ENCODE data around the gene WTIP.
"Not testable (repeated sequence)": the region's sequence is repeated elsewhere in the genome, so short reads cannot be mapped to it uniquely, and the experiment has no call there.

The WTIP gene

DNA sequence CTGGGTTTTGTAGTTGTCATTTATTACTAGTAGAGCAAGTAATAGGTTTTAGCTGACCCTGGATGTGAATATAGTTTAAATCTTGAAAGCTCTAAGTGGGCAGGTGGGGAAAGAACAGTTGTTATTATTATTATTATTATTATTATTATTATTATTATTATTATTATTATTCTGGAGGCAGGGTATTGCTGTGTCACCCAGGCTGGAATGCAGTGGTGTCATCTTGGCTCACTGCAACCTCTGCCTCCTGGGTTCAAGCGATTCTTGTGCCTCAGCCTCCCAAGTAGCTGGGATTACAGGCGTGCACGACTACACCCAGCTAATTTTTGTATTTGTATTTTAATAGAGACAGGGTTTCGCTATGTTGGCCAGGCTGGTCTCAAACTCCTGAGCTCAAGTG, 3.1 kb upstream of the WTIP start:
- not testable (repeated sequence) for DNase-seq (ENCODE audit: low read depth in 2 of 2)

DNA sequence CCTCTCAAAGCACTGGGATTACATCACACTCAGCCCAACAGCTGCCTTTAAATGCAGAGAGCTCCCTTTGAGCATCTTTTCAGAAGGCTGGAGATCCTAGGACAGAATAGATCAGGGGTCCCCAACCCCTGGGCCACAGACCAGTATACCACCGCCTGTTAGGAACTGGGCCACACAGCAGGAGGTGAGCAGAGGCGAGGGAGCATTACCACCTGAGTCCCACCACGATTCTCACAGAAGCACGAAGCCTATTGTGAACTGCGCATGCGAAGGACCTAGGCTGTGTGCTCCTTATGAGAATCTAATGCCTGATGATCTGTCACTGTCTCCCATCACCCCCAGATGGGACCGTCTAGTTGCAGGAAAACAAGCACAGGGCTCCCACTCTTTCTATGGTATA, 2.2 kb upstream of the WTIP start:
- DNase-seq (ENCODE audit: low read depth in 2 of 2), result no peak

DNA sequence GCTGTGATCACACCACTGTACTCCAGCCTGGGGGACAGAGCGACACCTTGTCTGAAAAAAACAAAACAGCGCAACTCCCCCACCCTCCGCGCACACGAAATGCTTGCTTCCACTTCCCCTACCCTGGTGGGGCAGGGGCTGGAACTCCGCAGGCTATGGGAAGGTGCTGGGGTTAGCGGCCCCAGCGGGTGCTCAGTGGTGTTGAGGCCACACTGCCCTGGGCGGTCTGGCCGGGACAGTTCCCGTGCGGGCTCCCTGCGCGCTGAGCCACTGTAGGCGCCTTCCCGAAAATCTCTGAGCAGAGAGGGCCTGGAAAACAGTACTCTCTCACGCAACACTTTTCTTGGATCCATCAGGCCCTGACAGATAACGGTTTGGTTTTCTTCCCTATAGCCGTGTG, 1.1 kb upstream of the WTIP start:
- DNase-seq (ENCODE audit: low read depth in 2 of 2), result no peak

DNA sequence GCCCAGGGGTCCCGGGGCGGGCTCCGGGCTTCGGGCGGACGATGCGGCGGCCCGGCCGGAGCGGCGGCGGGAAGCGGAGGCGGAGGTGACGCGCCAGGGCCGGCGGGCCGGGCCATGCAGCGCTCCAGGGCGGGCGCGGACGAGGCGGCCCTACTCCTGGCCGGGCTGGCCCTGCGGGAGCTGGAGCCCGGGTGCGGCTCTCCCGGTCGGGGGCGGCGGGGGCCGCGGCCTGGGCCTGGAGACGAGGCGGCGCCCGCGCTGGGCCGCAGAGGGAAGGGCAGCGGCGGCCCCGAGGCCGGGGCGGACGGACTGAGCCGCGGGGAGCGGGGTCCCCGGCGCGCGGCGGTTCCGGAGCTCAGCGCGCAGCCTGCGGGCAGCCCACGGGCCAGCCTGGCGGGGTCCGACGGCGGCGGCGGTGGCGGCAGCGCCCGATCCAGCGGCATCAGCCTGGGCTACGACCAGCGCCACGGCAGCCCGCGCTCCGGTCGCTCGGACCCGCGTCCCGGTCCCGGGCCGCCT, 362 bp downstream of the WTIP start:
- DNase-seq (ENCODE audit: low read depth in 2 of 2), result no peak

DNA sequence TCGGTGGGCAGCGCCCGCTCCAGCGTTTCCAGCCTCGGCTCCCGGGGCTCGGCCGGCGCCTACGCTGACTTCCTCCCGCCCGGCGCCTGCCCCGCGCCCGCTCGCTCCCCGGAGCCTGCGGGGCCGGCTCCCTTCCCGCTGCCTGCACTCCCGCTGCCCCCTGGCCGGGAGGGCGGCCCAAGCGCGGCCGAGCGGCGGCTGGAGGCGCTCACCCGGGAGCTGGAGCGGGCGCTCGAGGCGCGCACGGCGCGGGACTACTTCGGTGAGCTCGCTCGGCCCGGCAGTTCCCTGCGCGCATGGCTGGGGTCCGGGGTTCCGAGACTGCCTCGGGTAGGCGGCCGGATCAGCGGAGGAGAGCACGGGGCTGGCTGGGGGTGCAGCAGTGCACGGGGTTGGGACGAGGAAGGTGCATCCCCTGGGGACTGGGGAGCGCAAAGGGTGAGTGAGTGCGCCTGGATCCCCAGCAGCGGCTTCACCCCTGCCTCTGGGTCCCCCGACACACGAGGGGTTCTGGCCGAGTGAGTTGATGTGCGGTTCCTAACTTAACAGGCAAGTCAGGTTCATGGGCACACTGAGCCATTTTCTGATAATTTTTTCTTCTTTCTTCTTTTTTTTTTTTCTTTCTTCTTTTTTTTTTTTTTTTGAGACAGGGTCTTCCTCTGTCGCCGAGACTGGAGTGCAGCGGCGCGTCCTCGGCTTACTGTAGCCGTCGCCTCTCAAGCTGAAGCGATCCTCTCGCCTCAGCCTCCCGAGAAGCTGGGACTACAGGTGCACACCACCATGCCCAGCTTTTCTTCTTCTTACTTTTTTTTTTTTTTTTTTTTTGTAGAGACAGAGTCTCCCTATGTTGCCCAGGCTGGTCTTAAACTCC, 1.1 kb downstream of the WTIP start:
- DNase-seq (ENCODE audit: low read depth in 2 of 2), result no peak

DNA sequence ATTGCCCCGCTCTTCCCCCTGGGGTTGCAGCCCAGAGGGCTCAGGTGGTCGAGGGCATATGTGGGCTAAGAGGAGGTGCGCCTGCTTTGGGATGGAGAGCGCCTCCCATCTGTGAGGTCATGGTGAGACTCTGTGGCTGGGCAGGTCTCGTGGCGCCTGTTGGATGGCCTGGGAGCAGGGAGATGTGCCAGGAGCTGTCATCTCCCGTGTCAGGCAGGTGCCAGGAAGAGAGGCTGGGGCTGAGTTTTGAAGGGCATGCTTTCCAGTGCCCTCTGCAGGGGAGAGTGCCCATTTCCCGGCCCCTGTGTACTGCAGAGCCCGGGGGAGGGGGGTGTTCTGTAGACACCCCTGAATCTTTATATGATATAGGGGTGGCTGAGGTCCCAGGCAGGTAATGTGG, 2.8 kb downstream of the WTIP start:
- no peak for DNase-seq (ENCODE audit: low read depth in 2 of 2)

DNA sequence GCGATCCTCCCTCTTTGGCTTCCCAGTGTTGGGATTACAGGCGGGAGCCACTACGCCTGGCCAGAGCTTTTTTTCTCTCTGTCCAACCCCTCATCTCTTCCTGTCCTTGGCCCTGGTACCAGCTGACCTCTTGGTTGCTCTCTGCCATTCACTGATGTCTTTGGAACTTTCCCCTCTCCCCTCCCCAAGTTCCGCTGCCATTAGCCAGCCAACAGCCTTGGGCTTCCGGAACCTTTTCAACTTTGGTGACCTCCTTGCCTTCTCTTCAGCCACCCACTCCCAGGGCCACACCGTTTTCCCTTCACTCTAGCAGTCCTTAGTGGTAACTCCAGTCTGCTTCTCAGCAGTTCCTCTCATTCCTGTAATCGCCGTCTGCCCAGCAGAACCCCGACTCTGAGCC, 4.3 kb downstream of the WTIP start:
- no peak for DNase-seq (ENCODE audit: low read depth in 2 of 2)

DNA sequence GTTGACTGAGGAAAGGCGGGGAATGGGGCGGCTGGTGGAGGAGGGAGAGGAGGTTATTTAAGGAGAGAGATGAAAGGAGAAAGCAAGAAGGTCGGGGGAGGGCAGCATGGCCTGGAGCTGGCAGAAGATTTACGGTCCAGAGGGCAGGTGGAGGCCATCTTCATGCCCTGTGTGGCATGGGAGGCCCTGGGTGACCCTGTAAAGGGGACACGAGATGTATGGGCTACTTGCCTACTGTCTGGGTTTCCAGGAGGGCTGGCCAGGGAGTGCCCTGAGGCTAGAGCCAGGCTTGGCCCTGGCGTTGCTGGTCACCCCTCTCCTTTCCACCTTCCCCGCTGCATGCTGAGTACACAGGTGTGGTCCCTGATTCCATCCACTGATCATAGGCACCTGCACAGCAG, 6.1 kb downstream of the WTIP start:
- DNase-seq (ENCODE audit: low read depth in 2 of 2), result no peak

DNA sequence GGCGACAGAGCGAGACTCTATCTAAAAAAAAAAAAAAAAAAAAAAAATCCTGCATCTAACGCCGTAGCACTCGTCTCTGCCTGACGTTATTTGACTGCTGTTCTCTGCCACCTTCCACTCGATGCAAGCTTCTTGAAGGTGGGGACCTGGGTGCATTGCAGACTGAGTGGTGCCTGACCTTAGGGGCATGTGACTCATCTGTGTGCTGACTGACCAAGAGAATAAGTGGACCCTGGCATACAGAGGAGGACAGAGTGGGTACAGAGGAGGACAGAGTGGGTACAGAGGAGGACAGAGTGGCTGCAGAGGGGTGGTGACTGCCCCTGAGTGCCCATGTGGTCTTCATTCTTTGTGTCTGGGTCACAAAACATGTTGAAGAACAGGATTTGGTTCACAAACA, 7.6 kb downstream of the WTIP start:
- no peak for DNase-seq (ENCODE audit: low read depth in 2 of 2)

DNA sequence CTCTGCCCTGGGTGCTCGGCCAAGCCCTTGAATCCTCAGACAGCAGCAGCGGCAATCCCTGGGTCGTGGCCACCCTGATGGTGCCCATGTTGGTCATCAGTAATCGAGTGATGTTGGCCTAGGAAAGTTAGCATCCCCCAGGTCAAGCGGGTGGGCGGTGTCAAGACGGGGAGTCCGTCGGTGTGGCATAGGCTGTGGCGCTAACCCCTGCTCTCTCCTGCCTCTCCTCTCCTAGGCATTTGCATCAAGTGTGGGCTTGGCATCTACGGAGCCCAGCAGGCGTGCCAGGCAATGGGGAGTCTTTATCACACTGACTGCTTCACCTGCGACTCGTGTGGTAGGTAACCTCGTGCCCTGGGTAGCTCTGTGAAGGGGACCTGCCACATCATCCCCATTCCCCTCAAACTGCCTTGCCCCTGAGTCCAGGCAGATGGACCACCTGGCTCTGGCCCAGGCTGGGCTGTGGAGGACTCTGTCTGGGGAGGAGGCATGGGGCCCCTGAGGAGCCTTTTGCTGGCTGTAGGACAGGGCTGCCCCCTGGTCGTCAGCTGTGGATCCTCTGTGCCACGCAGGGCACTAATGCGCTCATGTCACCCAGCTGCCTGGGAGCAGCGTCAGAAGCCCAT, 8.7 kb downstream of the WTIP start:
- DNase-seq (ENCODE audit: low read depth in 2 of 2), result no peak

DNA sequence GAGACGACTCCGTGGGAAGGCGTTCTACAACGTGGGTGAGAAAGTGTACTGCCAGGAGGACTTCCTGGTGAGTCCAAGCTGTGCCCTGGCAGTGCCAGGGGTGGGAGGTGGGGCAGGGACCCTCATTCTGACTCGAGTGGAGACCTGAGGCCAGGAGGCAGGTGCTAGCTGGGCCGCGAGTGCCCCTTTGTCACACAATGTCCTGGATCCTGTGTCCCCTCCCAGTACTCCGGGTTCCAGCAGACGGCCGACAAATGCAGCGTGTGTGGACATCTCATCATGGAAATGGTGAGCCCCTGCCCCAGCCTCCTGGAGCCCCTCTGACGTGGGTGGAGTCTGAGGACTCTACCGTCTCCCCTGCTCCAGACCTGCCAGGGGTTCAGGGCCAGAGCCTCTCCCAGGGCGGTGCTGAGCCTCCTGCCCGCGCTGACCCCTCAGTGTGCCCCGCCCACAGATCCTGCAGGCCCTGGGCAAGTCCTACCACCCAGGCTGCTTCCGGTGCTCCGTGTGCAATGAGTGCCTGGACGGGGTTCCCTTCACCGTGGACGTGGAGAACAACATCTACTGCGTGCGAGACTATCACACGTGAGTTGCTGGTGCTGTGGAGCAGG, 11.6 kb downstream of the WTIP start:
- no peak for DNase-seq (ENCODE audit: low read depth in 2 of 2)

DNA sequence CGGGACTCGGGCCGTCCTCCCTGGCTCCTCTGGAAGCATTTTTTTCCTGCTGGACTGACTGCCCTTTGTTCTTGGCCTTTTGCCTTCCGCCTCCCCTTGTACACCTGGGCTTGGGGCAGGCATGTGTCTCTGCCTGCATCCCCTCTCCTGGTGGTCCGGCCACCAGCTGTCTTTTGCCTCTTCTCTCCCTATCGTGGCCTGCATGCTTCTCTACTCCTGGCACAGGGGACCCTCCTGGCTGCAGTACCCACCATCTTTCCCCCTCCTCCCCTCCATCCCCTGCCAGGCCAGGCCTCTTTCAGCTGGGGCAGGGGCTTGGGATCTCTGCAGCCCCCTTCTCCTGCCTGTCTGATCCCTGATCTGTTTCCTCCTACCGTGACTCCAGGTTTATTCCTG, 12.1 kb downstream of the WTIP start:
- DNase-seq (ENCODE audit: low read depth in 2 of 2), result no peak

DNA sequence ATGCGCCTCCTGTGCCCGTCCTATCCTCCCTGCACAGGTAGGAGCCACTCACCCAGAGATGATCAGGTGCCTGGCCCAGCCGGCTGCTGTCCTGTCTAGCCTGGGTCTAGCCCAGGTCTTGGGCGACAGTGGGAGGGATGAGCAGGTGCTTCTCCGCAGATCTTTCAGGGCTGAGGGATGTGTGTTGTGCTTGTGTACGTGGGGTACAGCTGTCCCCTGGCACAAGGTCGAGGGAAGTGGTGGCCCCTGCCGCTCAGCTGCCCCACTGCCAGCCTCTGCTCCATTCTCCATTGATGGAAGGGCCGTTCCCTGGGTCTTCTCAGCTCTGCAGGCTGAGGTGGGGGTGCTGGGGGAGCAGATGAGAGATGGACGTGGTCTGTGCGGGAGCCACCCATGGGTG, 13.0 kb downstream of the WTIP start:
- DNase-seq (ENCODE audit: low read depth in 2 of 2), result no peak

DNA sequence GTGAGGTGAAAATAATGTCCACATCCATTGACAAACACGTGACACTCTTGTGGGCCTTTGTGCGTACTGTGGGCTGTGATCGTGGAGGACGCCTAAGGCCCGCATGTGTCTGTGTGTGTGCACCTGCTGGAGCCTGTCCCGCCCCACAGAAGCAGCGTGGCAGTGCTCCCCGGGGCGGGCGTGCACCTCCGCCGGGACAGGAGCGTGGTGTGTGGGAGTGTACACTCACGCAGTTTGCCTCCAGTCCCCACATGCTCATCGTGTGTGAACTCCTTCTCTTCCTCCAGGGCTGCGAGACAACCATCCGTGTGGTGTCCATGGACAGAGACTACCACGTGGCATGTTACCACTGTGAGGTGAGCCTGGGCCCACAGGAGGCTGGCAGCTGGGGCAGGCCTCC, 13.9 kb downstream of the WTIP start:
- DNase-seq (ENCODE audit: low read depth in 2 of 2), result no peak

DNA sequence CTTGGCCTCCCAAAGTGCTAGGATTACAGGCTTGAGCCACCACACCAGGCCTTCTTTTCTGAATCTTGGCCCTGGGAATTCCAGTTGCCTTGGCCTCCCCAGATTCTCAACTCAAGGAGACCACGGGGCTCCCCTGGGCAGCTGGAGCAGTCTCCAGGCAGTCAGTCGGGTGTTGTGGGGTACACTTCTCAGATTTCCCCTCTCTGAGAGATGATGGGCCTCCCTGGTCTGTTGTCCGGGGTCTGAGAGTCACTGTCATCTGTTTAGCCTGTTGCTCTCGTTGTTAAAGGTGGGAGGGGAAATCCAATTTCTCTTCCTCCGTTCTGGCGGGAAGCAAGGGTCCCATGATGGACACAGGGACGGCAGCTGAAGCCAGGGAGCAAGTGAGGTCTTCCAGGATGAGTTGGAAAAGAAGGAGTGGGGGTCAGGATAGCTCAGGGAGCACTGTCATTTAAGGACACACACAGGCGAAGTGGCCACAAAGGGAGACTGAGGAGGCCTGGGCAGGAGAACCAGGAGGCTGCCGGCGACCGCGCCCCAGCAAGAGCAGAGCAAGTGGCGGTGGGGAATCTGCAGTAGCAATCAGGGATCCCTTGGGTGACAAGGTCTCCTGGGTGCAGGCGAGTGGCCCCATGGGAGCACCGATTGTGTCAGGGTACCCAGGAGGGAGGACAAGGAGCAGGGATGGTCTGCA, 15.7 kb downstream of the WTIP start:
- DNase-seq (ENCODE audit: low read depth in 2 of 2), result no peak

DNA sequence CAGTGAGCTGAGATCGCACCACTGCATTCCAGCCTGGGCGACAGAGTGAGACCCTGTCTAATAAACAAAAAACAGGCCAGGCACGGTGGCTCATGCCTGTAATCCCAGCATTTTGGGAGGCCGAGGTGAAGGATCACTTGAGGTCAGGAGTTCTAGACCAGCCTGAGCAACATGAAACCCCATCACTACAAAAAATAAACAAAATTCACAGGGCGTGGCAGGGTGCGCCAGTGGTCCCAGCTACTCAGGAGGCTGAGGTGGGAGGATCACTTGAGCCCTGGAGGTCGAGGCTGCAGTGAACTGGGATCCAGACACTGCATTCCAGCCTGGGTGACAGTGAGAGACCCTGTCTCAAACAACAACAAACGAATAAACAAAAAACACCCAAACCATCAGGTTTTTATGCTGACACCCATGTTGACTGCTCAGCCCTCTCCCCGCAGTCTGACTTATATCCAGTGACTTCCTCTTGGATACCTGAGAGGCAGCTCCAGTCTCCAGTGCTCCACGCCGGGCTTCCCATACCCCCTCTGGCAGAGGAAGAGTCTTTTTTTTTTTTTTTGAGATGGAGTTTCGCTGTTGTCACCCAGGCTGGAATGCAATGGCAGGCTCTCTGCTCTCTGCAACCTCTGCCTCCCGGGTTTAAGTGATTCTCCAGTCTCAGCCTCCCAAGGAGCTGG, 17.7 kb downstream of the WTIP start:
- no peak for DNase-seq (ENCODE audit: low read depth in 2 of 2)

DNA sequence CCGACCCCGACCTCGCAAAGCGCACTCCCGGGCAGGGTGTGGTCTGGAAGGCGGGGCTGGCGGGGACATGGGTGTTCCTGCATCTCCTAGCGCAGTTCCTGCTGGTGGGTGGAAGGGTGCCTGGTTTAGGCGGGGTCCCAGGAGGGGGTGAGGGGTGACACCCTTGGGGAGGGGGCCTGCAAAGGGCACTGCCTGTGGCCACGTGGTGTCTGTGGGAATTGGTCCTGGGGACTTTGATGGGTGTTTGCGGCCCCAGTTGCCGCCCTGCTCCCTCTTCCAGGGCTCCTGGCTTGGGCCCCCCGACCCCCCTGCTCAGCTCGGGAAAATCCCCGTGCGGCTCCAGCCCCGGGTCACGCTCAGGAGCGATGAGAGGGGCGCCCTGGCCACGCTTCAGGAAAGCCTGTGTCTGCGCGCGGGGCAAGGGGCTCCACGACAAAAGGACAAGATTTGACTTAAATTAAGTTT, 19.1 kb downstream of the WTIP start:
- no peak for DNase-seq (ENCODE audit: low read depth in 2 of 2)

DNA sequence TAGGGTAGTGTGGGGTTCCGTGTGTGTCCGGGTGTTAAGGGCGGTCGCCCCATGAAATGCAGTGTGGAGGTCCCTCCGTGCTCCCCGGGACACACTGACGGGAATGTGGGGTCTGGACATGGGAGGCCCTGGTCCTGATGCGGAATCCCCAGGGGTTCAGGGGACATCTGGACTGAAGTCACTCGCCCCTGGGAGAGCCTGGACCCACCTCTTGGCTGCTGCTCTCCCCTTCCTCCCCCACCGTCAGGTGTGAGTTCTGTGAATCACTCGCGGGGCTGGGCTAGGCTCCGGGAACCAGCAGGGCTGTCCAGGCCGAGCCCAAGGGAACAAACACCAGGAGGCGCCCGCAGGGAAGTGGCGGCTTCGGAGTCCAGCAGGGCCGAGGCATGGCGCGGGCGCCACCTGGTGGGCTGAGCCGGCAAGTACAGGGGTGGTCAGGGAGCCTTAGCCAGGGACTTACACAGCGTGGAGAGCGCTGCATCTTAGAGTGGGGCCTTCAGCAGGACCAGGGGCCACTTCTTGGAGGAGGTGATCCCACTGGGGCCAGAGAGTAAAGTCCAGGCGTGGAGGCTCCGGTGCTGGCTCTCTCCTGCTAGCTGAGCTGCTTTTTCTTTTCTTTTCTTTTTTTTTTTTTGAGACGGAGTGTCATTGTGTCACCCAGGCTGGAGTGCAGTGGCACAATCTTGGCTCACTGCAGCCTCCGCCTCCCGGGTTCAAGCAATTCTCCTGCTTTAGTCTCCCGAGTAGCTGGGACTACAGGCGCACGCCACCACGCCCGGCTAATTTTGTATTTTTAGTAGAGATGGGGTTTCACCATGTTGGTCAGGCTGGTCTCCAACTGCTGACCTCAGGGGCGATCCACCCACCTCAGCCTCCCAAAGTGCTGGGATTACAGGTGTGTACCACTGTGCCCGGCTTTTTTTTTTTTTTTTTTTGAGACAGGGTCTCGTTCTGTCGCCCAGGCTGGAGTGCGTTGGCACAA, 20.1 kb downstream of the WTIP start:
- peak; percentile 54 to 90 for DNase-seq (ENCODE audit: low read depth in 2 of 2)

DNA sequence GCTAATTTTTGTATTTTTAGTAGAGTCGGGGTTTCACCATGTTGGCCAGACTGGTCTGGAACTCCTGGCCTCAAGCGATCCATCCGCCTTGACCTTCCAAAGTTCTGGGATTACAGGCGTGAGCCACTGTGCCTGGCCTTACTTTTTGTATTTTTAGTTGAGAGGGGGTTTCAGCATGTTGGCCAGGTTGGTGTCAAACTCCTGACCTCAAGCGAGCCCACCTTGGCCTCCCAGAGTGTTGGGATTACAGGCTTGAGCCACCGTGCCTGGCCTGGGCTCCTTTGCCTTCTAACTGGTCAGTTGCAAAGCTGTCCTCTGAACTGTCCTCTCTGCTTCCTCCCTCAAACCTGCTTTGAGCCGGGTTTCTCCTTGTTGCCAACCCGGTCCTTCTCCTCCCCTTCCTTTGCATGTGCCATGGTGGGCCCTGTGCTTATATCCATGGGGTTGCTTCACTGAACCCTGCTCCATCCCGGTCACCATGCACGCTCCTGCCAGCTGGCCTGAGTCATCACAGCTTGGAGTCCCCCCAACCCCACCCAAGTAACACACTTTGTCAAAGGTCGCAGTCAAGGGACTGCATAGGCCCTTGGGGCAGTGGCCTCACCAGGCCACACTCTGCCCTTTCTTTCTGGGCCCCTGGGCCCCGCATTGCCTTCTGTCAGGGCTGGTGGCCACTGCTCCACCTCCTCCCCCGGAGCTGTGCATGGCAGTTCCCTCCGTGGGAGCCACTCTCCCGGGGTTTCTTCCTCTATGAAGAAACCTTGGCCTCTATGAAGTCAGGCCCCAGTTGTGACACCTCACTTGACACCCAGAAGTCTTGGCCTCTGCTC, 21.2 kb downstream of the WTIP start:
- DNase-seq (ENCODE audit: low read depth in 2 of 2), result no peak
